Mammary epithelial cell (primary cell): Measurements from ENCODE around the gene ZCWPW2.

Experiments used
- EZH2 ChIP-seq: IDR thresholded peaks from 2 replicates; pipeline ENCODE4 v1.6.1; 2012; ENCODE audit warnings: low read length, inconsistent platforms, borderline replicate concordance
- TF ChIP-seq, protein P1 (sequence below), 2 donors: IDR thresholded peaks in 1 of 2; conservative IDR thresholded peaks in 1 of 2; 2 replicates each; pipeline ENCODE4 v1.5.1; 2011 to 2012; ENCODE audit warnings: inconsistent platforms in 2 of 2, low read length in 2 of 2, mild to moderate bottlenecking in 2 of 2, control low read depth in 1 of 2, low read depth in 1 of 2; ENCODE audit not compliant: insufficient read depth in 1 of 2; ENCODE audit errors: extremely low read depth in 1 of 2

DNA sequence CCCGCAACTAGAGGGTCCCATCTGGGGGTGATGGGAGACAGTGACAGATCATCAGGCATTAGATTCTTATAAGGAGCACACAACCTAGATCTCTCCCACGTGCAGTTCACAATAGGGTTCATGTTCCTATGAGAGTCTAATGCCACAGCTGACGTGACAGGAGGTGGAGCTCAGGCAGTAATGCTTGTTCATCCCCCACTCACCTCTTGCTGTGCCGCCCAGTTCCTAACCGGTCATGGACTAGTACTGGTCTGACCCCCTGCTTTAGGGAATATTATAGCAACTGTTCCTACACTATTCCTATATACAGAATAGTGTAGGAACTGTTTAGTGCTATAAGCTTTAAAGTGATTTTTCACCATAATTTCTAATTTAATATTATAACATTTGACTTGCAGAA is 128.2 kb downstream of the ZCWPW2 start:
- TF ChIP-seq, protein P1, sequence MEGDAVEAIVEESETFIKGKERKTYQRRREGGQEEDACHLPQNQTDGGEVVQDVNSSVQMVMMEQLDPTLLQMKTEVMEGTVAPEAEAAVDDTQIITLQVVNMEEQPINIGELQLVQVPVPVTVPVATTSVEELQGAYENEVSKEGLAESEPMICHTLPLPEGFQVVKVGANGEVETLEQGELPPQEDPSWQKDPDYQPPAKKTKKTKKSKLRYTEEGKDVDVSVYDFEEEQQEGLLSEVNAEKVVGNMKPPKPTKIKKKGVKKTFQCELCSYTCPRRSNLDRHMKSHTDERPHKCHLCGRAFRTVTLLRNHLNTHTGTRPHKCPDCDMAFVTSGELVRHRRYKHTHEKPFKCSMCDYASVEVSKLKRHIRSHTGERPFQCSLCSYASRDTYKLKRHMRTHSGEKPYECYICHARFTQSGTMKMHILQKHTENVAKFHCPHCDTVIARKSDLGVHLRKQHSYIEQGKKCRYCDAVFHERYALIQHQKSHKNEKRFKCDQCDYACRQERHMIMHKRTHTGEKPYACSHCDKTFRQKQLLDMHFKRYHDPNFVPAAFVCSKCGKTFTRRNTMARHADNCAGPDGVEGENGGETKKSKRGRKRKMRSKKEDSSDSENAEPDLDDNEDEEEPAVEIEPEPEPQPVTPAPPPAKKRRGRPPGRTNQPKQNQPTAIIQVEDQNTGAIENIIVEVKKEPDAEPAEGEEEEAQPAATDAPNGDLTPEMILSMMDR (conservative IDR thresholded peaks at IDR 0.05 in 1 of 2, IDR thresholded peaks at IDR 0.05 in 1 of 2; ENCODE audit: extremely low read depth in 1 of 2, insufficient read depth in 1 of 2, low read depth in 1 of 2, low read length in 2 of 2) = no peak
- no peak for TF ChIP-seq EZH2
